ENCODE results near the gene GHR. TPM values are rescaled to one million over a fixed set of nuclear protein-coding genes. Genes with fewer than 3 reads are reported as not detected.

Gene GHR
- total RNA-seq (2022) (1.8 and 1.9 TPM in 2 replicates), Bru-seq, nascent RNA (percentile 43 among the genes with signal in this experiment), BruChase-seq, experiment 1, labeled RNA remaining after a 6-hour chase (percentile 36 among the genes with signal in this experiment), BruChase-seq, experiment 2, labeled RNA remaining after a 2-hour chase (percentile 41 among the genes with signal in this experiment)
- long read RNA-seq, full-length matches to known transcripts: 1 of 3 reads
- long read RNA-seq, partial matches to known transcripts: 0 of 3 reads
- long read RNA-seq, other reads (novel, unspliced or antisense): 2 of 3 reads

DNA sequence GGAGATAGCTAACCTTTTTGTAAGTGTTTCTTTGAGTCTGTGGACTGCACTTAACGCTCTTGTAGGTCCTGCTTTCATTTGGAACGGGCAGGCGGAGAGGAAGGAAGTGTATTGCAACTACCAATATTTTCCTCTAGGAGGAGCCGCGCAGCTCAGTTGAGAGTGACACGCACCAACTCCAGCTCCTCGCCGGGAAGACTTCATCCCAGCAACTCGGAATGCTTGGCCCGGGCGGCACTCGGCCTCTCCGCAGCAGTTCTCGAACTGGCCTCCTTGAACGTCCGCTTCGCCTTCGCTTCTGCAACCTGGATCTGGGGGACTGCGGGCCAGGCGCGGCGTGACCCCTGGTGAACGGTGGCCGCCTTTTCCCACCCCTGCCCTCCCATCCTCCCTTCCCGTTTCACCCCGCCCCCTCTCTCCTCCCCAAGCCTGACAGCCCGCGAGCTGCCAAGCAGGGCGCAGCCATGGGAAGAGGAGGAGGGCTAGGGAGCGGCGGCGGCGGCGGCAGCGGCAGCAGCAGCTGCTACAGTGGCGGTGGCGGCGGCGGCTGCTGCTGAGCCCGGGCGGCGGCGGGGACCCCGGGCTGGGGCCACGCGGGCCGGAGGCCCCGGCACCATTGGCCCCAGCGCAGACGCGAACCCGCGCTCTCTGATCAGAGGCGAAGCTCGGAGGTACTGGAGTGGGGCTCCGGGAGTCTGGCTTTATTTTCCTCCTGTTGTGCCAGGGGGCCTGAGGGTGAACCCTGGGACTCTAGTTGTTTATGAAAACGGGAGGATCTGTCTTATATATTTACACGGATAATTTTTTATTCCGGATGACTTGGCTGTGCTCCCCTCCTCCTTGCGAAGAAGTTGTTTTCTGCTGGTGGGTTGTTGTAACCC lies at the start of gene GHR:
GHR (plus strand) TSS at position 155 of the 881 bp plus-strand sequence. CDS start 142,436 bp downstream, outside the sequence.
- H3K36me3 Mint-ChIP-seq (ENCODE audit: insufficient read depth, unreplicated experiment): peaks cover 6% of the 10 kb centered on the region
- no peak within 1 kb of the TSS for H3K4me3 Mint-ChIP-seq (ENCODE audit: unreplicated experiment)
- H3K27ac Mint-ChIP-seq (ENCODE audit: low read depth, unreplicated experiment): no peak within 1 kb of the TSS
- H3K9me3 Mint-ChIP-seq (ENCODE audit: unreplicated experiment): no peaks in the 10 kb centered on the region
- peak; percentile 69 for TF ChIP-seq CTCF (IDR thresholded peaks at IDR 0.05; ENCODE audit: unreplicated experiment)
- ChIA-PET CTCF (interaction anchor here (0.6 to 6.4 kb wide), 56 partner anchors 9 to 568 kb away, joined by 3 to 113 read pairs (median 4); no protein-coding TSS in a partner anchor), POLR2A (interaction anchor here (0.6 to 5.1 kb wide), 19 partner anchors 64 to 552 kb away, joined by 3 to 62 read pairs (median 4); partner anchors contain the start of gene RIMOC1)
- H3K4me1 Mint-ChIP-seq (ENCODE audit: insufficient read depth, unreplicated experiment): no peaks in the 10 kb centered on the region
- DNase-seq (ENCODE audit: unreplicated experiment): peak; percentile 93
- BruUV-seq (replicated peaks): no TSS peak
- intact Hi-C loops (cut with micrococcal nuclease): loop anchor here (1.0 to 2.0 kb wide), 5 partner anchors 160 to 567 kb away; no protein-coding TSS in a partner anchor
- no peaks in the 10 kb centered on the region for H3K27me3 Mint-ChIP-seq (ENCODE audit: insufficient read depth, unreplicated experiment)

- Mint-ChIP-seq H3K9me3 (ENCODE audit: unreplicated experiment) (no peaks in the 10 kb centered on the region), H3K27ac (ENCODE audit: low read depth, unreplicated experiment) (no peak overlapping the region), H3K4me3 (ENCODE audit: unreplicated experiment) (no peak overlapping the region), H3K27me3 (ENCODE audit: insufficient read depth, unreplicated experiment) (no peaks in the 10 kb centered on the region), H3K36me3 (ENCODE audit: insufficient read depth, unreplicated experiment) (no peaks in the 10 kb centered on the region), H3K4me1 (ENCODE audit: insufficient read depth, unreplicated experiment) (peaks cover 6% of the 10 kb centered on the region)
- ChIA-PET CTCF (no interaction called here), POLR2A (no interaction called here)
- no peak for DNase-seq (ENCODE audit: unreplicated experiment)
- intact Hi-C loops (cut with micrococcal nuclease): no loop called here
- no TSS peak for BruUV-seq (replicated peaks)
- TF ChIP-seq CTCF (IDR thresholded peaks at IDR 0.05; ENCODE audit: unreplicated experiment): no peak
Observed at GRCh38 chr5:42374679-42375273, 48.5 kb upstream of the GHR start.

DNA sequence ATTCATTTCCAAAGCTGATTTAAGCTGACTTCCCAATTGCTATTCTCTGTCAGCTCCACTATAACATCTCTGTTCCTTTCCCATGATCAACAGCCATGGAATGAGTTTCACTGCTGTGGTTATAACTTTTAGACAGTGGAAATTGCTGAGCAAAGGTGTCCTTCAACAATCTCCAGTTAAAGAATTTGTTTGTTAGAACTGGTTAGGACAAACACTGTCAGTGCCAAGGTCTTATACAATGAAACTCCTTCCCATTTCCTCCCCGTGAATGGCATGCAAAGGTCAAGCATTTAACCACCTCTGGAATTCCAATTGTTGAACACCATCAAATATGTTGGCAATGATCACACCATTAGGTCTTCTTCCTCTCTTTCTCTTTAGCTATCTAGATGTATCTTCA lies 45.7 kb upstream of the GHR start:
- H3K27ac Mint-ChIP-seq (ENCODE audit: low read depth, unreplicated experiment): no peak overlapping the region
- ChIA-PET CTCF (interaction anchor here (1.3 kb wide), 1 partner anchor 11 kb away, joined by 3 read pairs; no protein-coding TSS in a partner anchor), POLR2A (no interaction called here)
- no TSS peak for BruUV-seq (replicated peaks)
- H3K4me3 Mint-ChIP-seq (ENCODE audit: unreplicated experiment): no peak overlapping the region
- no peak for DNase-seq (ENCODE audit: unreplicated experiment)
- H3K4me1 Mint-ChIP-seq (ENCODE audit: insufficient read depth, unreplicated experiment): peaks cover 6% of the 10 kb centered on the region
- TF ChIP-seq CTCF (IDR thresholded peaks at IDR 0.05; ENCODE audit: unreplicated experiment): no peak
- no peaks in the 10 kb centered on the region for H3K27me3 Mint-ChIP-seq (ENCODE audit: insufficient read depth, unreplicated experiment)
- no peaks in the 10 kb centered on the region for H3K36me3 Mint-ChIP-seq (ENCODE audit: insufficient read depth, unreplicated experiment)
- H3K9me3 Mint-ChIP-seq (ENCODE audit: unreplicated experiment): no peaks in the 10 kb centered on the region
- intact Hi-C loops (cut with micrococcal nuclease): no loop called here

DNA sequence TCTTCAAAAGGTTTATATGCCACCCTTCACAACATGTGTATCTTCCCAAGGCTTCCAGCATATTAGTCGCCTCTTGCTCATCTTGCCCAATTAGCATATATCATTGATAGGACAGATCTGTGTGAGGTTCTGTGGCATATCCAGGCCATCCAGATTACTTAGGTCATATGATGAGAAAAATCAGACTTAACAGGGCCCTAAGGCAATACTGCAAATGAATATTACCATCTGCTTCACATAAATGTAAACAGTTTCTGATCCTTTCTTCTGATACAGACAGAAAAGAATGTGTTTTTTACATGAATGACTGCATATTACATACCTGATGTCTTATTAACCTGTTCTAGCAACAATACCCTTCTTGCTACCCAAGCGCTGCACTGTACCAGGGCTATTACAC lies 41.3 kb upstream of the GHR start:
- TF ChIP-seq CTCF (IDR thresholded peaks at IDR 0.05; ENCODE audit: unreplicated experiment): no peak
- Mint-ChIP-seq H3K4me3 (ENCODE audit: unreplicated experiment) (no peak overlapping the region), H3K36me3 (ENCODE audit: insufficient read depth, unreplicated experiment) (no peaks in the 10 kb centered on the region), H3K4me1 (ENCODE audit: insufficient read depth, unreplicated experiment) (peaks cover 6% of the 10 kb centered on the region), H3K27me3 (ENCODE audit: insufficient read depth, unreplicated experiment) (no peaks in the 10 kb centered on the region), H3K27ac (ENCODE audit: low read depth, unreplicated experiment) (no peak overlapping the region), H3K9me3 (ENCODE audit: unreplicated experiment) (no peaks in the 10 kb centered on the region)
- intact Hi-C loops (cut with micrococcal nuclease): no loop called here
- CTCF ChIA-PET: no interaction called here
- POLR2A ChIA-PET: no interaction called here
- no TSS peak for BruUV-seq (replicated peaks)
- DNase-seq (ENCODE audit: unreplicated experiment): no peak

Measured in MCF 10A (cell line).